ENCODE results near the gene EPB41L4A. TPM values are rescaled to one million over a fixed set of nuclear protein-coding genes. Genes with fewer than 3 reads are reported as not detected.
A peak's percentile ranks its signal among the peaks of the same experiment; 100 is the strongest.
"Not testable (repeated sequence)": the region's sequence is repeated elsewhere in the genome, so short reads cannot be mapped to it uniquely, and the experiment has no call there.

EPB41L4A gene
- total RNA-seq, 1 donor from 2014 or later = 37.7 TPM

- TF ChIP-seq CTCF (IDR thresholded peaks at IDR 0.05; ENCODE audit: unreplicated experiment) = no peak
- no peak overlapping the region for H3K27ac Mint-ChIP-seq
- no peaks in the 10 kb centered on the region for H3K9me3 Mint-ChIP-seq (ENCODE audit: low read depth)
- H3K36me3 Mint-ChIP-seq (ENCODE audit: insufficient read depth) = peaks cover 1% of the 10 kb centered on the region
- DNase-seq (ENCODE audit: low spot score, unreplicated experiment) = no peak
- no peak overlapping the region for H3K4me3 Mint-ChIP-seq (ENCODE audit: low read depth)
- H3K4me1 Mint-ChIP-seq (ENCODE audit: low read depth) = peaks cover 5% of the 10 kb centered on the region
- H3K27me3 Mint-ChIP-seq = no peaks in the 10 kb centered on the region
These were observed 200.1 kb downstream of the EPB41L4A start for GRCh38 chr5:112219000-112219399.

DNA sequence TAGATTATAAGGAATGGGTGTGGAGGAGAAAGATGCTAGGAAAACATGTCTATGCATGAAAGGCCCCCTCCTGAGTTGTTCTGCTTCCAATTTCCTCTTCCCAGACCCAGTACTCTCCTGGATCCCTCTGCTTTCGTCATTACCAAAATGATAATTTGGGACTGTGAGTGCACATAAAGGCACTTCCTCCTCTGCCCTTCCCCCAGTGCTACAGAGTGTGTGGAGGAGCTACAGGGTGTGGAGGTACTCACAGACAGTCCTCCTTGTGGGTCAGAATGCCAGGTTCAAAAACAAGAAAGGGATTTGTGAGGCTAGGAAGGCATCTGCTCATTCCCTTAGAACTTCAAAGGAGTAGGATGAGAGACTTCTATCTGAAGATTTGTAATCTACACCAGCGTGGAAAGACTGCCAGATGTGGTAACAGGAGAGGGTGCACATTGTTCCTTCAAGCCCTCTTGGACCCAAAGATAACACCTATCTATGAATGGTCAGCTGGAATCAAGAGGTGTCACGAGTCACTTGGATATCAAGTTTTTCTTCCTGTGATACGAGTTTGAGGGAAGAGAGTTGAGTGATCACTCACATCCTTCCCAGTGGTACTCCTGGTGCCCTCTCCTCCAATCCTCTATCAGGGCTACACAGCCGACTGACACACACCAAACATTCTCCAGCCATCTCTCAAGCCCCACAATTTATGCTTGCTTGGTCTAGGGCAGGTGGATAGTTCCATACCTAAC, 201.1 kb downstream of the EPB41L4A start:
- TF ChIP-seq CTCF (IDR thresholded peaks at IDR 0.05; ENCODE audit: unreplicated experiment) = no peak
- Mint-ChIP-seq H3K27ac (no peak overlapping the region), H3K4me1 (ENCODE audit: low read depth) (no peaks in the 10 kb centered on the region), H3K9me3 (ENCODE audit: low read depth) (no peaks in the 10 kb centered on the region), H3K36me3 (ENCODE audit: insufficient read depth) (no peaks in the 10 kb centered on the region), H3K27me3 (no peaks in the 10 kb centered on the region), H3K4me3 (ENCODE audit: low read depth) (no peak overlapping the region)
- DNase-seq (ENCODE audit: low spot score, unreplicated experiment) = no peak

DNA sequence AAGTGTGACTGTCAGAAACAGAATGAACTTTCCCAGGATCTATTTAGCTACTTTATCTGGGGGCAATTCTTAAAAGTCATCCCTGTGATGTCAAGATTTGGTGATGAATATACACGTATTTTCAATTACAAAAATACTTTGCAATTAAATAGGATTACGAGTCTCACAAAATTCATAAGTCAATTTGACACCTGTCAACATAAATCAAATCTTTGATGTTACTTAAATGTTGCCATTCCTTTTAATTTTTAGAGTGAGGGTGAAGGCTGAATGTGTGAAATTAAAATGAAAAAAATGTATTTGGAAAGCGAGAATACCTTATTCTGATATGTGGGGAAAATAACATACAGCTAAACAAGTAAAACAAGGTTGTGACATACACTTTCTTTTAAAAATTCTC, 202.9 kb downstream of the EPB41L4A start:
- Mint-ChIP-seq H3K27me3 (no peaks in the 10 kb centered on the region), H3K4me3 (ENCODE audit: low read depth) (no peak overlapping the region), H3K27ac (no peak overlapping the region), H3K36me3 (ENCODE audit: insufficient read depth) (no peaks in the 10 kb centered on the region), H3K9me3 (ENCODE audit: low read depth) (no peaks in the 10 kb centered on the region), H3K4me1 (ENCODE audit: low read depth) (no peaks in the 10 kb centered on the region)
- no peak for DNase-seq (ENCODE audit: low spot score, unreplicated experiment)
- no peak for TF ChIP-seq CTCF (IDR thresholded peaks at IDR 0.05; ENCODE audit: unreplicated experiment)

- no peaks in the 10 kb centered on the region for H3K9me3 Mint-ChIP-seq (ENCODE audit: low read depth)
- H3K27me3 Mint-ChIP-seq = no peaks in the 10 kb centered on the region
- peaks cover 9% of the 10 kb centered on the region for H3K36me3 Mint-ChIP-seq (ENCODE audit: insufficient read depth)
- no peak overlapping the region for H3K4me3 Mint-ChIP-seq (ENCODE audit: low read depth)
- peaks cover 4% of the 10 kb centered on the region for H3K4me1 Mint-ChIP-seq (ENCODE audit: low read depth)
- H3K27ac Mint-ChIP-seq = no peak overlapping the region
- peak; percentile 67 for TF ChIP-seq CTCF (IDR thresholded peaks at IDR 0.05; ENCODE audit: unreplicated experiment)
- no peak for DNase-seq (ENCODE audit: low spot score, unreplicated experiment)
These were observed 208.6 kb downstream of the EPB41L4A start for GRCh38 chr5:112210430-112211005.

GRCh38 chr5:112208699-112209615, 210.1 kb downstream of the EPB41L4A start:
- no peaks in the 10 kb centered on the region for H3K9me3 Mint-ChIP-seq (ENCODE audit: low read depth)
- H3K27ac Mint-ChIP-seq = no peak overlapping the region
- no peaks in the 10 kb centered on the region for H3K27me3 Mint-ChIP-seq
- peaks cover 5% of the 10 kb centered on the region for H3K4me1 Mint-ChIP-seq (ENCODE audit: low read depth)
- H3K4me3 Mint-ChIP-seq (ENCODE audit: low read depth) = no peak overlapping the region
- no peak for DNase-seq (ENCODE audit: low spot score, unreplicated experiment)
- peaks cover 9% of the 10 kb centered on the region for H3K36me3 Mint-ChIP-seq (ENCODE audit: insufficient read depth)
- no peak for TF ChIP-seq CTCF (IDR thresholded peaks at IDR 0.05; ENCODE audit: unreplicated experiment)

- H3K27me3 Mint-ChIP-seq; H3K9me3 Mint-ChIP-seq (ENCODE audit: low read depth); DNase-seq (ENCODE audit: low spot score, unreplicated experiment); H3K27ac Mint-ChIP-seq; H3K4me1 Mint-ChIP-seq (ENCODE audit: low read depth); H3K4me3 Mint-ChIP-seq (ENCODE audit: low read depth): not testable (repeated sequence)
- H3K36me3 Mint-ChIP-seq (ENCODE audit: insufficient read depth) = peaks cover 11% of the 10 kb centered on the region
These were observed 210.9 kb downstream of the EPB41L4A start for GRCh38 chr5:112208195-112208594.

All from progenitor cell of endocrine pancreas (in vitro differentiated cells).